Right lobe of liver (tissue), 4 donors: ENCODE measurements around the gene MYO5A.
"Not testable (repeated sequence)": the region's sequence is repeated elsewhere in the genome, so short reads cannot be mapped to it uniquely, and the experiment has no call there.

Experiments
- CTCF ChIP-seq, 4 donors: fragments of 200-600 bp in 3 of 4; fragments of 450-650 bp in 1 of 4; IDR thresholded peaks; one replicate each; pipeline versions ENCODE4 v1.5.1 to v1.8.0; 2016 to 2022; ENCODE audit warnings: antibody characterized with exemption in 4 of 4, mild to moderate bottlenecking in 2 of 4
- POLR2A ChIP-seq: fragments of 450-650 bp; IDR thresholded peaks from one replicate; pipeline ENCODE4 v1.6.1; 2017; ENCODE audit warnings: antibody characterized with exemption, mild to moderate bottlenecking
- donor health status: DM: no; HTN: no; CAD: no.
- donor health status: DM: no; HTN: no; CAD: no.
- donor health status: DM: no; HTN: yes; CAD: no.

GRCh38 chr15:52285941-52286340, 242.7 kb downstream of the MYO5A start:
- not testable (repeated sequence) for TF ChIP-seq CTCF (IDR thresholded peaks at IDR 0.05); POLR2A
